Left lobe of liver (tissue), 2 donors: ENCODE measurements around the gene UBA5. TPM values are rescaled to one million over a fixed set of nuclear protein-coding genes. Genes with fewer than 3 reads are reported as not detected.
"Not testable (repeated sequence)": the region's sequence is repeated elsewhere in the genome, so short reads cannot be mapped to it uniquely, and the experiment has no call there.

Experiments
- ATAC-seq: fragments of 200-7000 bp; cut with Tn5 transposase; one replicate; pipeline ENCODE4 v1.9.1; 2020; ENCODE audit warnings: mild to moderate bottlenecking, moderate library complexity
- DNase-seq: peaks from one replicate; pipeline ENCODE4 v3.0.0-alpha.2; 2020; ENCODE audit warnings: low spot score
- total RNA-seq: library from RNA; stranded (reverse); gene quantifications from one replicate; pipeline ENCODE4 v1.2.1, GENCODE V29; 2021
- donor health status: DM: no; HTN: no; CAD: no; lungs with moderate emphysema.
- donor health status: DM: no; HTN: yes; CAD: no.

Gene UBA5
- total RNA-seq: 28.4 TPM

DNA sequence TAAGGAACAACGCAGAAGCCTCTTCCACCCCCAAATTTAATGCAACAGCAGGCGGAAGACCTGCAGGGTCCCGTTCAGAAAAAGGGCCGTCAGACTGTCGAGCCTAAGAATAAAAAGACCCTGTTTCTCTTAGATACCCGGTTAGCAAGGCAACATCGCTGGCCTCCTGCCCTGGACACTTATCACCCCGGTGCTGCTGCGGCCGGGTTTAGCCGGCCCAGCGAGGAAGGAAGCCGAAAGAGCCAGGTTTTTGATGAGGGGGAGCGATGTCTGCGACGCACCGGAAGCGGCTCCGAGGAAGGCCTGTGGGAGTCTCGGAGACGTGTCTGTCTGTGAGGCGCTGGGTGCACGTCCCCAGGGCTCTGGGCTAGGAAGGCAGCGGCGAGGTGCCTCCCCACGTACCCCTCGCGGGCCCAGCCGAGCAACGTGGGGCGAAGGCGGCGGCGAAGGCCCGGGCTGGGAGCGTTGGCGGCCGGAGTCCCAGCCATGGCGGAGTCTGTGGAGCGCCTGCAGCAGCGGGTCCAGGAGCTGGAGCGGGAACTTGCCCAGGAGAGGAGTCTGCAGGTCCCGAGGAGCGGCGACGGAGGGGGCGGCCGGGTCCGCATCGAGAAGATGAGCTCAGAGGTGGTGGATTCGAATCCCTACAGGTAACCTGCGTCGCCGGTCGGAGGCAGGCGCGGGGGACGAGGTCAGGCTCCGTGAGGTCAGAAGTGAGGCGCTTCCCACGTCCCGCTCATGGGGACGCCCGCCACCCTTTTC lies at the start of gene UBA5:
TSS of gene UBA5 (plus strand) at position 278 of the 759 bp plus-strand sequence. CDS start at position 487, 209 bp downstream.
- peak; percentile 74 for DNase-seq
- ATAC-seq: peak; percentile 63

DNA sequence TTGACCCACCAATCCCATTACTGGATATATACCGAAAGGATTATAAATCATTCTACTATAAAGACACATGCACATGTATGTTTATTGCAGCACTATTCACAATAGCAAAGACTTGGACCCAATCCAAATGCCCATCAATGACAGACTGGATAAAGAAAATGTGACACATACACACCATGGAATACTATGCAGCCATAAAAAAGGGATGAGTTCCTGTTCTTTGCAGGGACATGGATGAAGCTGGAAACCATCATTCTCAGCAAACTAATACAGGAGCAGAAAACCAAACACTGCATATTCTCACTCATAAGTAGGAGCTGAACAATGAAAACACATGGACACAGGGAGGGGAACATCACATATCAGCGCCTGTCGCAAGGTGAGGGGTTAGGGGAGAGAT lies 44.8 kb upstream of the UBA5 start:
- DNase-seq, ATAC-seq: not testable (repeated sequence)

DNA sequence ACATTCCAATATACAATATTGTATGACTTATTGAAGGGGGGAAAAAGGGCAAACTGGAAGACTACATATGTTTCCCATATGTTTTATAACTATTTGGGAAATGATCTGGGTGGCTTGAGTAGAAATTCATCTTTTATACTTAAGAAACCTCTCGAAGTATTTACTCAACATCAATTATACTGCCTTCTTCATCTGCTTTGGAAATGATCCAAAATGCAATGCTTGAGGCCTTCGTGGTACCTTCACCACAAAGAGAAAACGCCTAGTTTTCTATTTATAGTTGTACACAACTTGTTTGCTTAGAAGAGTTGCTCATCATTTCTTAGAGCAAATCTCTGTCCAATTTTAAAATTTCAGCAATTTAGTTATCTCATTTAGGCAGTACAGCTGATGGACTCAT lies 44.2 kb upstream of the UBA5 start:
- DNase-seq (no peak), ATAC-seq (no peak)

DNA sequence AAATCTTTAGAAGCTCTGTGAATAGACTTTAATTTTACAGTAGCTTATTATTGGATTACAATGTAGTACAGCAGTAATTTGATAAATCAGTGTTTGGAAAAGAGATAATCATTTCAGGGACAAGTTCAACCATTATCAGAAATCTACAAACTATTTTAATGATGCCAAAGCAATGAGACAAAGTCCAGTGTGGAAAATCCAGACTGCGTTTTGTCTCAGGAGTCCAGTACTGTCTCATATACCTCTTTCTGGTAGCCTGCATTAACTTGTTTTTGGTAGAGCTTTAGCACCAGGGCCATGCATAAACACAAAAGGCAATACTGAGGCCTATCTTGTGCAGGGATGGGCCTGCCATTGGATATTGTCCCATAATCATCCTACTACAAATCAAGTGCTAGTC lies 43.3 kb upstream of the UBA5 start:
- ATAC-seq (peak; percentile 52), DNase-seq (no peak)

DNA sequence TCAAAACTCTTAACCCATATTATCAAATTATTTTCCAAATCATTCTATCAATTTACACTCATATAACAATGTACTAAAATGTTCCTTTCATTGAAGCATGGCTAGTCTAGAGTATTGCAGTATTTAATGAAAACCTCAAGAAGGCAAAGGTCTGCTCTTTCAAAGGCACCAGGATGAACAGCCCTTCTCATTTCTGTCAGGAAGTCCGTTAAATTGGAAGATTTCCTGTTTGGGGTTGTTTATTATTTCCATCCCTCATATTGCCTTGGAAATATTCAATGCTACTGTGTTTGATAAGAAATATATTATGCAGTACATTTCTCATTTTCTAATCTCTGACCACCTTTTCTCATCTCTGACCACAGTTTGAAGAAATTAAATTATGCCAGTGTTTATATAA lies 38.0 kb upstream of the UBA5 start:
- ATAC-seq (no peak), DNase-seq (no peak)

DNA sequence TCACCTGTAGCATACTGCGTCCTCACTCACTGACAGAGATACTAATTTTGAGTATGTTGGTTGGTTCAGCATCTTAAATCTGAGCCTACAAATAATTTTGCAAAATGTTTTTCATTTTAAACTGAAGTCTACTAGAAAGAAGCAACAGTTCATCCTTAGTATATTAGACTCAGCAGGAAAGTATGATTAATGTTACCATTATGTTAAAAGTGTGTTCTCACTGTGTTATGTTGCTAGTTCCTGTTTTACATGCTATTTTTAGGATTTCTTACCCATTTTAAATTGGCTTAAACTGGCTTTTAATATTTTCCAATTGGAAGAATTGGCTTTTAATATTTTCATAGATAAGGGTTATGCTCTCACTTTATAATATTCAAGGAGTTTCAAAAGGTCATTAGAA lies 37.4 kb upstream of the UBA5 start:
- ATAC-seq (no peak), DNase-seq (no peak)

DNA sequence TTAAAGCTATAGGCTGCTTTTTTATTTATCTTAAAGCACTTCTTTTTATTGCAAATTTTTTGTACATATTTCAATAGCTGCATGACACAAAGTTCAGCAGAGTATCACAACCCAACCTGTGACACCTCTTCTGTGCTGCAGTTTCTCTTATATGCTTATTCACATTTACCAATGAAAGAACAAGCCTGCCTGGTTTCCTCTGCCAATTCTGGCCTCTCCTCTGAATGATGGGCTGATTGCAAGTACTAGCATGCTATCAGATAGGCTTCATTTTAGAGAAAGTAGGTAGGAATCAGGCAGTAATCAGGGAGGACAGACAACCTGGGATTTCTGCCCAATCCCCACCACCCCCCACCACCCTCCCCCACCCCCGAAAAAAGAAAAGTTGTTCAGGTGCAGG lies 36.5 kb upstream of the UBA5 start:
- no peak for DNase-seq
- no peak for ATAC-seq

DNA sequence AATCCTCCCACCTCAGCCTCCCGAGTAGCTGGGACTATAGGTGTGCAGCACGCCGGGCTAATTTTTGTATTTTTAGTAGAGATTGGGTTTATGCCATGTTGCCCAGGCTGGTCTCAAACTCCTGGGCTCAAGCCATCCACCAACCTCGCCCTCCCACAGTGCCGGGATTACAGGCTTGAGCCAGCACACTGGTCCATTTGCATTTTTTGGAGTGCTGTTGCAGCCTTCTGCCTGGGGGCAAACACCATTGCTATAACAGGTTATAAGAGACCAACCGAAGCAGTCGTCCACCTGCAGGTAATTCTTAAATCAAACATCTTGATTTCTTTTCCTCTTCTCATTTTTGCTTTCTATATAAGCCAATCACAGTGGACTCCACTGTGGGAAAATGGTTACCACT lies 35.3 kb upstream of the UBA5 start:
- no peak for DNase-seq
- ATAC-seq: no peak

DNA sequence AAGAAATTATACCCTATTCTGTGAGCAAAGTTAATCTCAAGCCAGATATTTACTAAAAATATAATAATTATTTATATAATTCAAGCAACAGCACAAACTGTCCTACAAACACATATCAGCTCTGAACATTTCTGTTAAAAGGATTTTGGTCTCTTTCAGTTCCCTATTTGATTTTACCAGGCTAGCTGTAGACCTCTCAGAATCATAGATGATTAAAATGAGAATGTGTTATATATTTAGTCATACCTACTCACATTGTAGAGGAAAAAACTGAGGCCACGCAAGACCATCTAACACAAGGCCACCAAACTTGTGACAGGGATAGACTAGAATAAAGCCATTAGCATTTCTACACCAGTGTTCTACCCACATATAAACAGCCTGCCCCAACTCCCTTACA lies 34.5 kb upstream of the UBA5 start:
- DNase-seq: no peak
- no peak for ATAC-seq

DNA sequence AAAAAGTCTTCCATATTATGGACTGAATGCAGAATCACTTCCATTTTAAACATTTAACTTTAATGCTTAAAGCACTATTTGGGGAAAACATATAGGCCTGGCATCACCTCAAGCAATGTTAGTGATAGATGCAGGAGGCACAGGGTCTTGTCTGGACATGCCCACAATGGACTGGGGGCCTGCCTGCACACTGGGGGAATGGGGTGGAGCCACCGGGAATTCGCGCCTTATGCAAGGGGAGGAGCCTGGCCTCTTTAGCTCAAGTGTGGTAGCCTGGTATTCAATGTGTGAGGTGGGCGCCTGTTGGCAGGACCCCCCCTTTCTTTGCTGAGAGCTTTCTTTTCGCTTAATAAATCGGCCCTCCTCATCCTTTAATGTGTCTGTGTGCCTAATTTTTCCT lies 33.2 kb upstream of the UBA5 start:
- ATAC-seq: no peak
- DNase-seq: no peak

DNA sequence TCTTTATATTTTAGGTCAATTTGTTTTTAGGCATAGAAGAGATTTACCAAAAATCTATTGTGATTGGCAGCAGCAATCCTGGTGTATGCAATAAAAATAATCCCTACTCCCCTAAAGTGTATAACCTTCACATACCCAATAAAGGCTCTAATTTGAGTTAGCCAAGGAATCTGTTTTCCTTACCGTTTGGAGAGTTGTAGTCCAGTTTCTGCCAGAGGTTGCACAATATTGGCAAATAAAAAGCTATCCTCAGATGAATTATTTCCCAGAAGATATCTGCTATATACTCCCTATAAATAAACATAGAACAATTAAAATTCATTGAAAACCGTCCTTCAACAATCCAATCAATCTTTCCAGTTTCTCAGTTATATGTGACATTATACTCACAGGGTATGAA lies 32.0 kb upstream of the UBA5 start:
- peak; percentile 67 for ATAC-seq
- no peak for DNase-seq

DNA sequence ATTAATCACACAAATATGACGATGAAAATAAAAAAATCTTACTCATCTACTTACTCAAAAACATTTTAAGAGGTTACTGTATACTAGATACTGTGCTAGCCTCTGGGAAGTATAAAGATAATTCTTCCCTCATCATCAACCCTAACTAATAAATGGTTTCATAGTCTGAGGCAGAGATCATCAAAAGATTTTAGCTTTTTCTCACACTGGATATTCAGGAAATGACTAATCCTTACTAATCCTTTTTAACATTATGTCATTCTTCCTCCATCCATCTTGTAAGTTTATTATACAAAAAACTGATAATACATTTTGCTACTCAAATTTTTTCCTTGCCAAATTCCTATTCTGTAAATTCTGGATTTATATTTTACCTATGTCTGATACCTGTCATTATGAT lies 30.2 kb upstream of the UBA5 start:
- no peak for ATAC-seq
- no peak for DNase-seq

DNA sequence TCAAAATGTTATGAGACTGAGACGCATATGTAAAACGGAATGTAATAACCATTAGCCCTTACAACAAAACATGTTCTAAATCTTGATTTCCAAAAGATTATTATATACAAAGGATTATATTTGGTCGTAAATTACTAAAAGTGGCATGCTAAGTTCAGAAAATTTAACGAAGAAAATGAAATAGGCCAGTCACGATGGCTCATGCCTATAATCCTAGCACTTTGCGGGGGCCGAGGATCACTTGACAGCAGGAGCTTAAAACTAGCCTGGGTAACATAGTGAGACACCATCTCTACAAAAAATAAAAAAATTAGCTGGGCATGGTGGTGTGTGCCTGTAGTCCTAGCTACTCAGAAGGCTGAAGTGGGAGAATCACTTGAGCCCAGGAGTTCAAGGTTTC lies 29.5 kb upstream of the UBA5 start:
- ATAC-seq: no peak
- DNase-seq: no peak

DNA sequence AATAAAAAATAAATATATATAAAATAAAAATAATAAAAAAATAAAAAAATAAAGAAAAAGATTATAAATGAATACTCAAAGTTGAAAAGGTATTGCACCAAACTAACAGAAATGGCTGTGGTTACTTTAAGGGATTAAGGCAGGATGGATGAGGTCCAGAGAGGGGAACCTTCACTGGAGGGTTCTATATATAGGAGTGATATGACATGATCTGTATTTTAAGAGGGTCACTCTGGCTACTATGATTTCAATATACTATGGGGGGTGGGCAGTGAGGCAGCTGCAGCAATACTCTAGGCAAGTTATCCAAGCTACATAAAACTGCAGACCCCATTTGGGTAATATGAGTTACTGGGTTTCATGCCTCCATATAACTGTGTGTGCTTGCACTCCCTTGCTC lies 25.1 kb upstream of the UBA5 start:
- ATAC-seq (no peak), DNase-seq (no peak)

DNA sequence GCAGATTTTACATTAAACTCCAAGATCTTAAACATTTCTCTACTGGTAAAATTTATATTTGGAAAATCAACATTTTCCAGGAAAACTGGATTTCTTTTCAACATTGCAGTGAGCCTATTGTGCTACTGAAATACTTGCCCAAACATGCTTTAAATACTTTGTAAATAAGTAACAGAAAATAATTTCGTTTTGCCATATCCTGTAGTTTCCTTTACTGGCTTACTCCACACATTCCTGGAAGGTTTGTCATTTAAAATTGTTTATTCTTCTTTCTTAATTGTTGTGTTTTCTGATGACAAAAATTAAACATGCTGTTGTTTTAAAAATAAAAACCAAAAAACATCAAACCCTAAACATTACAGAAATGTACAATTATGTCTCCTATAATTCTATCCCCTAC lies 22.5 kb upstream of the UBA5 start:
- no peak for ATAC-seq
- no peak for DNase-seq

DNA sequence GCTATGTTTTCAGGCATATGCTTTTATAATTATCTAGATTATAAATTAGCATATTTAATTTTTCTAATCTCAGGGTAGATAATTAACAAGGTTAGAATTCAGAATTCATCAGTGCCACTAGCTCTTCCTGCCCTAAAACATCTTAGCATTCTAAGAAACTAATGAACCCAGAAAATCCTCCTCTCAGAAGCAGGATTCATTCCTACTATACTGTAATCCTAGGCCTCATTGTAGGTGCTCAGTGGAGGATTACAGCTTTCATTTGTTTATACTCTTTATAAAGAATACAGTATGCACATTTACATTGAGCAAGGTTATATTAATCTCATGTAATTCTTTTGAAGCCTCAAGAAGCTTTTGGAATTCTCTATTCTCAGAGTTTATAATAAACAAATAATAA lies 21.4 kb upstream of the UBA5 start:
- no peak for DNase-seq
- ATAC-seq: no peak

DNA sequence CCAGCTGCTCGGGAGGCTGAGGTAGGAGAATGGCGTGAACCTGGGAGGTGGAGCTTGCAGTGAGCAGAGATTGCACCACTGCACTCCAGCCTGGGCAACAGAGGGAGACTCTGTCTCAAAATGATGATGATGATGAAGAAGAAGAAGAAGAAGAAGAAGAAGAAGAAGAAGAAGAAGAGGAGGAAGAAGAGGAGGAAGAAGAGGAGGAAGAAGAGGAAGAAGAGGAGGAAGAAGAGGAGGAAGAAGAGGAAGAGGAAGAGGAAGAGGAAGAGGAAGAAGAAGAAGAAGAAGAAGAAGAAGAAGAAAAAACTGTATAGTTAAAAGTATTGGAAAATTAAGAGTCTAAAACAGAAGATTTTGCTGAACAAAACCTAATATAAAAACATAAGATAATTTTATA lies 18.7 kb upstream of the UBA5 start:
- not testable (repeated sequence) for ATAC-seq, DNase-seq

DNA sequence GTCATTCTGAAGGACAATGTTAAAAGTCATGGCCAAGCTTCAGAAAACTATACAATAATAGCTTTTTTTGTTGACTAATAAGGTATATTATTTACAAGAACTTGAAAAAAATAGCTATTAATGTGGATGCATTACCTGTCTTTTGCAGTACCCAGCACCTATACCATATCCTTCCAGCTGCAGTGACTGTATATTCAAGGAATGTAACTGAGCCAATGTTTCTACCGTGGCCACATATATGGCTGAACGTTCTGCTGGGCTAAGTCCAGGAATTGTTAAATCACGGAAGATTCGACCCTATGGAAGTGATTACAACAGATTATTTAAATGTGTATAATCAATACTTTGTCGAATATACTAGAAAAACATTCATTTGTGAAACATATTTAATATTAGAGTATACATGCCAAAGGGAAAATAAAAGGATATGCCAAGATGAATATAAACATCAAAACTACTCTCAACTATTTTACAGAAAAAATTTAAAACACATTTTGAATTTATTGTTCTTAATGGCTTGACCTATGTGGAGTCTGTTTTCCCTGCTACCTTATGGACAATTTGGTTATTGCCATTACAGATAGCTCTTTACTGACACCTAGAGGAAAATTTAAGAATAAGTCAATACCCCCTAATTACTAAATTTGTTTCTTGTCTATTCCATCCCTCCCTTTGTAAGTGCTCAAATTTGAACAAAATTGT lies 18.1 kb upstream of the UBA5 start:
- ATAC-seq (peak; percentile 74), DNase-seq (no peak)

DNA sequence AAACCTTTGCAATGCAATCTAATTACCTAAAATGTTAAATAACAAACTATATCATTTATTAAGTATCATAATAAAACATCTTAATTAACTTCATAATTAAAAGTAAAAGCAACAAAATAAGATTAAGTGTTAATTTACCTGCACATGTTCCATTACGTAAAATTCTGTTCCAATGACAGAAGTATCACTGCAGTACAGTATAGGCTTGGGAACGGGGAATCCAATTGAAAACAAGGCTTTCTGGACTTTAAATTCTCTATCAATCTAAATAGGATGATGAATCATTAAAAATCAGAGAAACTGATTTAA lies 17.6 kb upstream of the UBA5 start:
- DNase-seq: no peak
- no peak for ATAC-seq

DNA sequence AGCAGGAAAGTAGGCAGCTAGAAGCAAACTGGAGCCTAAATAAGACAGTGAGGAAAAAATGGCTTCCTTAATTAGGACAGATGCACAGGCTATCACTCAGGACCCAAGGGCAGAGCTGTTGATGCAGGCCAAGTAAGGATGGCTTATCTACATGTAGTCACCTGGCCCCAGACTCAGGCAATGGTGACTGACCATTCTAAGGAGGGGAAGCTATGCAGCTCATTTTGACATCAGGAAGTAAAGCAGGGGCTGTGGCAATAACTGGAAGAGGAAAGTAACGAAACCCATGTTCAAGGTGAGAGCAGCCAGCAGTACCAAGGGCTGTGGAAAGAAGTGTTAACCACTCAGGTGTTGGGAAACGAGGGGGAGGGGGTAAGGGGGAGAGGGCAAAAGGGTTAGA lies 16.8 kb upstream of the UBA5 start:
- ATAC-seq (peak; percentile 42), DNase-seq (no peak)

DNA sequence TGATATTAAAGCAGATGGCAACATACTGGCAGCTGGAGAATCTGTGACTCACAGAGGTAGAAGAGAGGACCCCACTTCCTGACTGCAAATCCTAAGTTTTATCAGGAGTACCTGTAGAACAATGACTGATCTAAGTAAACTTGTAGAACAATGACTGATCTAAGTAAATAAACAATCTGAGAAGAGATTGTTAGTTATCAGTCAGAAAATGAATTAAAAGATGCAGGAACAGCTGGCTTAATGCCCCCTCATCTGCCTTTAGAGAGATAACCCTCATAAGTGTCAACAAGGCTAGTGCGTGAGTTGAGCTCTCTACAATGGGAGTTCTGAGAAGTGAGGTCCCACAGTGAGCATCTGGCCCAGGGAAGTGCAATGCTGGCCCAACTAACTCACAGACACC lies 15.1 kb upstream of the UBA5 start:
- ATAC-seq (peak; percentile 35), DNase-seq (no peak)

DNA sequence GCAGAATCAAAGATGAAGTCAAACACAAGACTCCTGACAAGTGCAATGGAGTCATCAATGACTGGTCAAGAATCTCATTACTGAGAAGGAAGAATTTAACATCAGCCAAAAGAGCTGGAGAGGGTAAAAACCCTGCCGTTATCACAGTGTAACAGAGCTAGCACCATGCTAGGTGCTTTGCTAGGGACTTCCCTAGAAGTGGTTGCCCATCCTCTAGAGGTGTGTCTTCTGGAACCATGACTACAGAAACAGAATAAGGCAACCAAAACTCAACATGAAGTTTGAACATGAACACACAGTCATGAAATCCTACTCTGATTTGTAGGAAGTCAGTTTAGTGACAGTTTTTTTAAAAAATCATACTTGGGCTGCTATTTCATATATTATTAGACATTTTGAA lies 10.0 kb upstream of the UBA5 start:
- DNase-seq (no peak), ATAC-seq (no peak)
